ENCODE measurements around the gene DDX6.

Gene DDX6

DNA sequence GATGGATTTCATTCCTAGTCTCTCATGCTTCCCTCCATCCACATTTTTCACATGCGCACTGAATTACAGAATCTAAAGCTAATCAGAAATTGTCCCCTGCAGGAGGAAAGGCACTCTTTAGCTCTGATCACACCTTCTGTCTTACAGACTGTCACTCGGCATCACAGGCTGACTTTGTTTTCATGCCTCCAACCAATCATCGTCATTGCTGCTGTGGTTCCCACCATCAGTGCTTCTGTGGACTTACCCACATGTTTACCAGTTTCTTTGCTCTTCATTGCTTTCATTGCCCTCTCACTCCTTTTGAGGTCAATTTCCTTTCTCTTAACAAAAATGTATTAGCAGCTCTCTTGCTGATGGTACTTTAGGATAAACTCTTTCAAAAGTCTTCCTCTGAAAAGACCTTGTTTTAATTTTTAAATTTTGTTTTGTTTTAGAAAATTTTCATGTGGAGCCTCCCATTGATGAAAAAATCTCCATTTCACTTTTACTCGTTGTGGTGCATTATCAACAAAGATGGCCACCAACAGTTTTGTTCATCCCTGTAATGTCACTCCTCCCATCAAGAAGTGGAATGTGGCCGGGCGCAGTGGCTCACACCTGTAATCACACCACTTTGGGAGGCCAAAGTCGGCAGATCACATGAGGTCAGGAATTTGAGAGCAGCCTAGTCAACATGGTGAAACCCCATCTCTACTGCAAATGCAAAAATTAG is 91.3 kb downstream of the DDX6 start:
- no peak for DNase-seq (ENCODE audit: low spot score)
